ENCODE data around the gene ACTA2.

ACTA2 gene

GRCh38 chr10:88953662-88954061, 1.1 kb upstream of the ACTA2 start:
- H3K36me3 Mint-ChIP-seq (ENCODE audit: low read depth) = no peaks in the 10 kb centered on the region
- H3K4me3 Mint-ChIP-seq = no peak overlapping the region
- intact Hi-C loops (cut with micrococcal nuclease) = no loop called here
- H3K9me3 Mint-ChIP-seq = peaks cover 12% of the 10 kb centered on the region
- H3K27ac Mint-ChIP-seq = no peak overlapping the region
- H3K27me3 Mint-ChIP-seq = peaks cover 48% of the 10 kb centered on the region
- H3K4me1 Mint-ChIP-seq (ENCODE audit: low read depth) = peaks cover 5% of the 10 kb centered on the region

- peaks cover 12% of the 10 kb centered on the region for H3K9me3 Mint-ChIP-seq
- no peak overlapping the region for H3K4me3 Mint-ChIP-seq
- peaks cover 5% of the 10 kb centered on the region for H3K4me1 Mint-ChIP-seq (ENCODE audit: low read depth)
- peaks cover 59% of the 10 kb centered on the region for H3K27me3 Mint-ChIP-seq
- no peak overlapping the region for H3K27ac Mint-ChIP-seq
- no peaks in the 10 kb centered on the region for H3K36me3 Mint-ChIP-seq (ENCODE audit: low read depth)
- intact Hi-C loops (cut with micrococcal nuclease) = no loop called here
Measured at GRCh38 chr10:88949912-88950837, 2.4 kb downstream of the ACTA2 start.

GRCh38 chr10:88949051-88949450, 3.5 kb downstream of the ACTA2 start:
- intact Hi-C loops (cut with micrococcal nuclease) = no loop called here
- H3K4me1 Mint-ChIP-seq (ENCODE audit: low read depth) = peaks cover 12% of the 10 kb centered on the region
- H3K36me3 Mint-ChIP-seq (ENCODE audit: low read depth) = no peaks in the 10 kb centered on the region
- H3K27ac Mint-ChIP-seq = no peak overlapping the region
- peaks cover 62% of the 10 kb centered on the region for H3K27me3 Mint-ChIP-seq
- H3K4me3 Mint-ChIP-seq = no peak overlapping the region
- peaks cover 11% of the 10 kb centered on the region for H3K9me3 Mint-ChIP-seq

- Mint-ChIP-seq H3K36me3 (ENCODE audit: low read depth) (peaks cover 6% of the 10 kb centered on the region), H3K27ac (no peak overlapping the region), H3K27me3 (peaks cover 60% of the 10 kb centered on the region), H3K4me1 (ENCODE audit: low read depth) (peaks cover 13% of the 10 kb centered on the region), H3K9me3 (no peaks in the 10 kb centered on the region), H3K4me3 (no peak overlapping the region)
- intact Hi-C loops (cut with micrococcal nuclease) = no loop called here
Measured at GRCh38 chr10:88946965-88947590, 5.5 kb downstream of the ACTA2 start.

GRCh38 chr10:88946200-88946599, 6.4 kb downstream of the ACTA2 start:
- no peak overlapping the region for H3K4me3 Mint-ChIP-seq
- intact Hi-C loops (cut with micrococcal nuclease) = no loop called here
- no peak overlapping the region for H3K27ac Mint-ChIP-seq
- H3K9me3 Mint-ChIP-seq = no peaks in the 10 kb centered on the region
- peaks cover 60% of the 10 kb centered on the region for H3K27me3 Mint-ChIP-seq
- peaks cover 14% of the 10 kb centered on the region for H3K36me3 Mint-ChIP-seq (ENCODE audit: low read depth)
- peaks cover 13% of the 10 kb centered on the region for H3K4me1 Mint-ChIP-seq (ENCODE audit: low read depth)

GRCh38 chr10:88944813-88945212, 7.8 kb downstream of the ACTA2 start:
- H3K27ac Mint-ChIP-seq = no peak overlapping the region
- H3K9me3 Mint-ChIP-seq = no peaks in the 10 kb centered on the region
- intact Hi-C loops (cut with micrococcal nuclease) = no loop called here
- no peak overlapping the region for H3K4me3 Mint-ChIP-seq
- peaks cover 61% of the 10 kb centered on the region for H3K27me3 Mint-ChIP-seq
- H3K4me1 Mint-ChIP-seq (ENCODE audit: low read depth) = peaks cover 13% of the 10 kb centered on the region
- peaks cover 24% of the 10 kb centered on the region for H3K36me3 Mint-ChIP-seq (ENCODE audit: low read depth)

GRCh38 chr10:88943778-88944177, 8.8 kb downstream of the ACTA2 start:
- no peaks in the 10 kb centered on the region for H3K9me3 Mint-ChIP-seq
- peaks cover 34% of the 10 kb centered on the region for H3K36me3 Mint-ChIP-seq (ENCODE audit: low read depth)
- peaks cover 13% of the 10 kb centered on the region for H3K4me1 Mint-ChIP-seq (ENCODE audit: low read depth)
- intact Hi-C loops (cut with micrococcal nuclease) = no loop called here
- H3K27me3 Mint-ChIP-seq = peaks cover 66% of the 10 kb centered on the region
- H3K27ac Mint-ChIP-seq = no peak overlapping the region
- no peak overlapping the region for H3K4me3 Mint-ChIP-seq

- Mint-ChIP-seq H3K27ac (no peak overlapping the region), H3K4me1 (ENCODE audit: low read depth) (peaks cover 13% of the 10 kb centered on the region), H3K9me3 (no peaks in the 10 kb centered on the region), H3K36me3 (ENCODE audit: low read depth) (peaks cover 58% of the 10 kb centered on the region), H3K4me3 (no peak overlapping the region), H3K27me3 (peaks cover 67% of the 10 kb centered on the region)
- intact Hi-C loops (cut with micrococcal nuclease) = no loop called here
Measured at GRCh38 chr10:88941026-88941425, 11.5 kb downstream of the ACTA2 start.

- H3K36me3 Mint-ChIP-seq (ENCODE audit: low read depth) = peaks cover 69% of the 10 kb centered on the region
- no peaks in the 10 kb centered on the region for H3K9me3 Mint-ChIP-seq
- intact Hi-C loops (cut with micrococcal nuclease) = no loop called here
- H3K4me1 Mint-ChIP-seq (ENCODE audit: low read depth) = peaks cover 16% of the 10 kb centered on the region
- no peak overlapping the region for H3K4me3 Mint-ChIP-seq
- H3K27ac Mint-ChIP-seq = no peak overlapping the region
- peaks cover 61% of the 10 kb centered on the region for H3K27me3 Mint-ChIP-seq
Measured at GRCh38 chr10:88938938-88939337, 13.6 kb downstream of the ACTA2 start.

GRCh38 chr10:88938039-88938438, 14.5 kb downstream of the ACTA2 start:
- Mint-ChIP-seq H3K4me1 (ENCODE audit: low read depth) (peaks cover 11% of the 10 kb centered on the region), H3K27me3 (peaks cover 55% of the 10 kb centered on the region), H3K4me3 (no peak overlapping the region), H3K36me3 (ENCODE audit: low read depth) (peaks cover 64% of the 10 kb centered on the region), H3K27ac (no peak overlapping the region), H3K9me3 (no peaks in the 10 kb centered on the region)
- intact Hi-C loops (cut with micrococcal nuclease) = no loop called here

- no peaks in the 10 kb centered on the region for H3K9me3 Mint-ChIP-seq
- intact Hi-C loops (cut with micrococcal nuclease) = no loop called here
- H3K36me3 Mint-ChIP-seq (ENCODE audit: low read depth) = peaks cover 60% of the 10 kb centered on the region
- H3K27ac Mint-ChIP-seq = no peak overlapping the region
- H3K27me3 Mint-ChIP-seq = peaks cover 43% of the 10 kb centered on the region
- H3K4me1 Mint-ChIP-seq (ENCODE audit: low read depth) = peaks cover 13% of the 10 kb centered on the region
- no peak overlapping the region for H3K4me3 Mint-ChIP-seq
Measured at GRCh38 chr10:88936656-88937055, 15.9 kb downstream of the ACTA2 start.

GRCh38 chr10:88934900-88935672, 17.5 kb downstream of the ACTA2 start:
- intact Hi-C loops (cut with micrococcal nuclease) = loop anchor here (1.0 kb wide), 2 partner anchors 52 to 278 kb away; no protein-coding TSS in a partner anchor
- Mint-ChIP-seq H3K4me3 (no peak overlapping the region), H3K36me3 (ENCODE audit: low read depth) (peaks cover 49% of the 10 kb centered on the region), H3K9me3 (no peaks in the 10 kb centered on the region), H3K4me1 (ENCODE audit: low read depth) (peaks cover 18% of the 10 kb centered on the region), H3K27me3 (peaks cover 30% of the 10 kb centered on the region), H3K27ac (no peak overlapping the region)

GRCh38 chr10:88933564-88933963, 19.0 kb downstream of the ACTA2 start:
- Mint-ChIP-seq H3K36me3 (ENCODE audit: low read depth) (peaks cover 40% of the 10 kb centered on the region), H3K27me3 (peaks cover 16% of the 10 kb centered on the region), H3K4me3 (no peak overlapping the region), H3K9me3 (no peaks in the 10 kb centered on the region), H3K27ac (no peak overlapping the region), H3K4me1 (ENCODE audit: low read depth) (peaks cover 18% of the 10 kb centered on the region)
- intact Hi-C loops (cut with micrococcal nuclease) = loop anchor here (2.0 kb wide), 1 partner anchor 31 kb away; no protein-coding TSS in a partner anchor
